TTC549 (cell line): Measurements from ENCODE around the gene ALPG.
"Not testable (repeated sequence)": the region's sequence is repeated elsewhere in the genome, so short reads cannot be mapped to it uniquely, and the experiment has no call there.

Experiments
- FAIRE-seq: peaks from 2 replicates; lab custom pipeline; 2012; peaks lifted over from hg19 to GRCh38; lab: Jason Lieb, UNC

The ALPG gene

DNA sequence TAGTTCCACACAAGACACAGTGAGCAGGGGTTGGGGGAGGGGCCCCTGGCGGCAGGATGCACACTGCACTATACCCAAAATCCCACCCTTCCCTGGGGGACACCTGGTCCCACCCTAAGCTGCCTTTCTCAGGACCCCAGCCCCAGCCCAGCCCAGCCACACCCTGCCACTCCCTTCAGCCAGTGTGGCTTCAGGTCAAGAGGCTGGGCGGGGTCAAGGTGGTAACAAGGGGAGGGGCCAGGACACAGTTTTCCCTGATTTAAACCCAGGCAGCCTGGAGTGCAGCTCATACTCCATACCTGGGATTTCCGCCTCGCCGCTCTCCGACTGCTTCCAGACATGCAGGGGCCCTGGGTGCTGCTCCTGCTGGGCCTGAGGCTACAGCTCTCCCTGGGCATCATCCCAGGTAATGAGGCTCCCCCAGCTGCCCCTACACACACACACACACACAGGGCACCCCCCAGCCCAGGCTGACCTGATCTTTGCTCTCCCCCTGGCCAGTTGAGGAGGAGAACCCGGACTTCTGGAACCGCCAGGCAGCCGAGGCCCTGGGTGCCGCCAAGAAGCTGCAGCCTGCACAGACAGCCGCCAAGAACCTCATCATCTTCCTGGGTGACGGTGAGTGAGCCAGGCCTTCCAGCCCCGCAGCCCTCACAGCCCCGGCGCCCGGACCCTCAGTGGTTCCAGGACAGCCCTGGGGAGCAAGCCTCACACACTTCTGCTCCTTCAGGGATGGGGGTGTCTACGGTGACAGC, at the start of gene ALPG:
ALPG (plus strand) TSS at position 289 of the 755 bp plus-strand sequence; CDS start at position 340, 51 bp downstream.
- FAIRE-seq: no peak

DNA sequence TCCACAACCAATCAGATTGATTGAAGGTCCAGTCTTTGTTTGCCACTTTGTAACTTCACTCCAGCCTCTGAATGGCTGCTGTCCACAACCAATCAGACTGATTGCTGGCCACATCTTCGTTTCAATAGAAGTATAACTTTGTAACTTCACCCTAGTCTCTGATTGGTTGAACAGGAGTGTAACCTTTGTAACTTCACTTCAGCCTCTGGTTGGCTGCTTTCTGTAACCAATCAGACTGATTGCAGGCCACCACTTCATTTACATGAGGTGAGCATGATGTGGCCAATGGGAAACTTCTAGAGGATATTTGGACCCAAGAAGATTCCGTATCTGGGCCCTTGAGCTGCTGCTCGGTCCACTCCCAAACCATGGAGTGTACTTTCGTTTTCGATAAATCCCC, 45.0 kb upstream of the ALPG start:
- FAIRE-seq: no peak

DNA sequence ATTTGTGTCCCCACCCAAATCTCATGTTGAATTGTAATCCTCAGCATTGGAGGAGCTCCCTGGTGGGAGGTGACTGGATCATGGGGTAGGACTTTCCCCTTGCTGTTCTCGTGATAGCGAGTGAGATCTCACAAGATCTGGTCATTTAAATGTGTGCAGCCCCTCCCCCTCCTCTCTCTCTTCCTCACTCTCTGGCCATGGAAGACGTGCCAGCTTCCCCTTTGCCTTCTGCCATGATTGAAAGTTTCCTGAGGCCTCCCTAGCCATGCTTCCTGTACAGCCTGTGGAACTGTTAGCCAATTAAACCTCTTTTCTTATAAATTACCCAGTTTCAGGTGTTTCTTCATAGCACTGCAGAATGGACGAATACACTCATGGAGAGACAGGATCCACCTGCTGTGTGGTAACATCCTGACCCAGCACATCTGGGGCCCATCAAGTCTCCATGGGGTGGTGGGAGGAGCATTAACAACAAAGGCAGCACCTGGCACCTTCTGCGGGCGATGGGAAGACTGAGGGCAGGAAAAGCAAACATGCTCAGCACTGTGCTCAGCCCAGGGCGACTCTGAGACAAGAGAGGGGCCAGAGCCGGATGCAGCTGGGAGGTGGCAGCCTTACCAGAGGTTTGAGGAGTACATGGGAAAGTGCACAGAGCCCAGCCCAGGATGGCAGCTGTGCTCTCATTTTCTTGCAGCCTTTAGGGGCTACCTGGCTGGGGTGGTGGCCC, 44.3 kb upstream of the ALPG start:
- FAIRE-seq: no peak

DNA sequence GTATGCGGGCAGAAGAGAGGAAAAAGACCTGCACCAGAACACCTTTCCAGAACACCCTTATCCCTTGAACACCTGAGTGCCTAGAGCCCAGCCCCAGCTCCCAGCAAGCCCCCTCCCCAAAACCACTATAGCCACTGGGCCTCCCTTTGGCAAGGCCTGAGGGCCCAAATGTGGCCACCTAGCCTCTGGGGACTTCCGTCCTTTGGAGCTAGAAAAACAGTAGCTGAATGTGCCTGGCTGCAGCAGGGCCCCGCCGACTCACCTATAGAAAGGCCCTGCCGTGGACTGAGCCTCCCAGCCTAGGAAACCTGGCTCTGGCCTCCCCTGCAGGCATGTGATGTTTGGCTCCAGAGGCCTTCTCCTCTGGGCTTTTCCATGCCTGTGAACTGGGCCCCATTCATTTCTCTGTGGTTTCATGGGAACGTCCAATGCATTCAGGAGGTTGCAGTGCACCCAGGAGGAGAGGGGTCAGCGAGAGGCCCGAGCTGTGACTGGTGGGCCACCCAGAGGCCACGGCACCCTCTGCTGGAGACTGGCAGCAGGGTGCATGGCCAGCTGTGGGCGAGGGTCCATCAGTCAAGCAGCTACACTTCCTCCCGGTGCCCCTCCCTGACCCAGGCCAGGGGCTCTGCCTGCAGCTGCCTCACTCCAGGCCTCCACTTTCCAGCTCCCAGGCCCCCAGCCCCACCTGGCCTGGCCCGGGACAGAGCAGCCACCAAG, 43.4 kb upstream of the ALPG start:
- FAIRE-seq: not testable (repeated sequence)

DNA sequence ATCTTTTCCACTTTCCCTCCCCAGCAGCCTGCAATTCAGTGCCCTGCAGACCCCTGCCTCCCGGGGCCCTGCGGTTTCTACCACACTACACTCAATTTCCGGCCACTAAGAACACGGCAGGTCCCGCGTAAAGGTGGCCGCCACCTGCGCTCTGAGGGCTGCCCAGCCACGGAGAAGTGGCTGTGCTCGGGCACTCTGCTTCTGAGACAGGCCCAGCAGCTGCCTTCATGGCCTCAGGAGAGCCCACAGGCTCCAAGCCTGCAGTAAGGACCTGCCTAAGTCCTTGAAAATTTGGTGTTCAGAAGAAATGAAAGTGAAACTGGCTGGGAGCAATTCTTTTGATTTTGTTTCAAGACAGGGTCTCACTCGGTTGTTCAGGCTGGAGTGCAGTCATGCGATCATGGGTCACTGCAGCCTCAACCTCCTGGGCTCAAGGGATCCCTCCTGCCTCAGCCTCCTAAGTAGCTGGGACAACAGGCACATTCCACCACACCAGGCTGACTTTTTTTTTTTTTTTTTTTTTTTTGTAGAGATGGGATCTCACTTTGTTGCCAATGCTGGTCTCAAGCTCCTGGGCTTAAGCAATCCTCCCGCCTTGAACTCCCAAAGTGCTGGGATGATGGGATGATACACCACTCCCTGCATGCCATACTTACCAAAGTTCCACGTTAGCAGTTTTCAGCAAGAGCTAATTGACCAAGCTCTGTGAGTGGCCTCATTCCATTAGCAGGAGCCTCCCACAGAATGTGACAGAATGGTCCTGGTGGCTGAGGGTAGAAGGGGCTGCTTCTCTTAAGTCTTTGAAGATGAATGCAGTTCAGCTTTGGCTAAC, 42.6 kb upstream of the ALPG start:
- no peak for FAIRE-seq

DNA sequence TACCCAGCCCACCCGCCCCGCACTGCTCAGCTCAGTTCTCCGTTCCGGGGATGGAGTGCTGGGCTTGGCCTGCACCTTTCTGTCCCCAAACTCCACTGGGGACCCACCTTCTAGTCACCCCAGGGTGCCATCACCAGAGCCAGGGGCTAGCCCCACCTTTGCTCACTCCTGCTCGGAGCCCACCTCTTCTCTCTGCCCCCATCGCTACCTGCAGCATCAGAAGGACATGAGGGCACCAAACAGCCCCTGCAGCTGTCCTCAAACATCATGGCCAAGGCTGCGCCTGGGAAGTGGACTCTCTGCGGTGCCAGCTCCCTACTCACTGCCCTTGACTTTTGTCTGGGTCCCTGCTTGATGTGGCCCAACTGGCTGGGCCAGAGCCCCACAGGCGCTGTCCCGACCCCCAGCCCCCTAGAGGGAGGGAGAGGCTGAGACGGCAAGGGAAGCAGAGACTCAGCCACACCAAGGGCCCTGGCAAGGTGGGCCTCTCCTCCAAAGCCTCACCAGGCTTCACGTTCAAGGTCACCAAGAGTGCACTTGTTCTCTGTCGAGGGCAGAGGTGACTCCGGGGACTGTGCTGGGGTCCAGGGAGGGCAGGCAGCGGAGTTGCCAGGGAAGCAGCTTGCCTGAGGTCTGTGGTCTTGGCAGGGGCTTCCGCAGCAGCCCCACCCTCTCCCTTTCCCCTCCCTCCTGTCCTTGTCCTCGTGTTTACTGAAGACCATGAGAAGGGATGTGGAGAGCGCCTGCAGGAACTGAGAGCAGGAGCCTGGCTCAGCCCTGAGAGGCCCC, 41.6 kb upstream of the ALPG start:
- not testable (repeated sequence) for FAIRE-seq

DNA sequence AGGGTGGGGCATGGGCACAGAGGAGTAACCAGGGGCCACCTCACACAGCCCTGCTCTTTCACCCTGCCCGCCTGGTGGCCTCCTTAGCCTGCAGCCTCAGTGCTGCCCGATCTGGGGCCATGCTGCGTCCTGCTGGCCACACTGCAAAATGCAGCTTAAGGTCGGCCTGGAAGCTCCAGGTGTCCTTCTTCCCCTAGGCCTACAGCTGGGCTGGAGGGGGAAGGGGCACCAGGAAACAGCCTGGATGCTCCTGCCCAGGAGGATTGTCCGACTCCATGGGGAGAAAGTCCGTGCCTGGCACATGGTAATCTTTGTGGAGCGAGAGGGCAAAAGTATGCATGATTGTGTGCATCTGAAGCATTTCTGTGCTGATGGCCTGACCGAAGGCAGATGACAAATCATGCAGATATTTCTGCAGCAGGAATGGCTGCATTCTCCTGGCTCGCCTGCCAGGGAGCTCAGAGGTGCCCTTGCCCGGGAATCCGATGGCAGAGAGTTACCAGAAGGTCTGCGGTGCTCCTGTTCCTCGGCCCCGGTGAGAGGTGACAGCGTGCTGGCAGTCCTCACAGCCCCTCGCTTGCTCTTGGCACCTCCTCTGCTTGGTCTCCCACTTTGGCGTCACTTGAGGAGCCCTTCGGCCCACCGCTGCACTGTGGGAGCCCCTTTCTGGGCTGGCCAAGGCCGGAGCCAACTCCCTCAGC, 40.9 kb upstream of the ALPG start:
- FAIRE-seq: no peak

DNA sequence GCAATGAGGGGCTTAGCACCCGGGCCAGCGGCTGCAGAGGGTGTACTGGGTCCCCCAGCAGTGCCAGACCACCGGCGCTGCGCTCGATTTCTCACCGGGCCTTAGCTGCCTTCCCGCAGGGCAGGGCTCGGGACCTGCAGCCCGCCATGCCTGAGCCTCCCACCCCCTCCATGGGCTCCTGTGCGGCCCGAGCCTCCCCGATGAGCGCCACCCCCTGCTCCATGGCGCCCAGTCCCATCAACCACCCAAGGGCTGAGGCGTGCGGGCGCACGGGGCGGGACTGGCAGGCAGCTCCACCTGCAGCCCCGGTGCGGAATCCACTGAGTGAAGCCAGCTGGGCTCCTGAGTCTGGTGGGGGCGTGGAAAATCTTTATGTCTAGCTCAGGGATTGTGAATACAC, 40.2 kb upstream of the ALPG start:
- FAIRE-seq: not testable (repeated sequence)

DNA sequence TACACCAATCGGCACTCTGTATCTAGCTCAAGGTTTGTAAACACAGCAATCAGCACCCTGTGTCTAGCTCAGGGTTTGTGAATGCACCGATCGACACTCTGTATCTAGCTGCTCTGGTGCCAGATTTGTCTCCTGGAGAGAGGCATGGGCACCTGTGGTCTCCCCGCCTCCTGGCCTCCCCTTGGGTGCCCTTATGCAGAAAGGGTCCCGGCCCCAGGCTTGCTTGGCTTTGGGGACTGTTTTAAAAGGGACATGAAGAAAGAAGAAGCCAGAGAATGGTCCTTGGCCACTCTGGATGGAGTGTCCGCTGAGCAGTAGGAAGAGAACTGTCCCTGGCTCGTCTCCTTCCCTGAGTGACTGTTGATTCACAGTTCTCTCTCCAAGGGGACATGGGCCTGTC, 39.6 kb upstream of the ALPG start:
- FAIRE-seq: no peak

DNA sequence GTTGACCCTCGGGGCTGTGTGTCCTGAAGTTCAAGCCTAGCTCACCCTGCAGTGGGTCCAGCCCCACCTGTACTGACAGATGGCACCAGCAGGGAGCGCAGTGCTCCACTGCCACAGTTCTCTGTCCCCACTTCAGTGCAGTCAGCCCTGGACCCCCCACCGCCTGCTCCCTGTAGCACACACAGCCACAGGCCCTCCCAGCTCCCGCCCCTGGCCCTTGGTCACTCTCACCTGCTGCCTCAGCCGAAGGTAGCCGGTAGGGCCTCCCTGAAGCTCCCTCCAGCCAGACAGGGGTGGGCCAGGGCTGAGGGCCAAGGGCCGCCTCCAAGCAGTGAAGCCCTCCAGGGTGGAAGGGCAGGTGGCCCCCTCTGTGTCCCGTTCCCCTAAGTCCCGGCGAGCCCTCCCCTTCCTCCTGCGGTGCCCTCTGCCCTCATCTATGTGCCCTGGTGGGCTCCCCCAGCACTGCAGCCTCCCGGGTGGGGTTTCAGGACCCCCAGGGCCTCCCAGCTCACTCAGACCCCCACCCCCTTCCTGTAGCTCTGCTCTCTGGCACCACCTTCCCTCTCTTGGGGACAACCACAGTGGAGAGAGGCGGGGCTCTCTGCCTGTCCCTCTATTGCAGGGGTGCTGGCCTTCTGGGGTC, 38.9 kb upstream of the ALPG start:
- no peak for FAIRE-seq

DNA sequence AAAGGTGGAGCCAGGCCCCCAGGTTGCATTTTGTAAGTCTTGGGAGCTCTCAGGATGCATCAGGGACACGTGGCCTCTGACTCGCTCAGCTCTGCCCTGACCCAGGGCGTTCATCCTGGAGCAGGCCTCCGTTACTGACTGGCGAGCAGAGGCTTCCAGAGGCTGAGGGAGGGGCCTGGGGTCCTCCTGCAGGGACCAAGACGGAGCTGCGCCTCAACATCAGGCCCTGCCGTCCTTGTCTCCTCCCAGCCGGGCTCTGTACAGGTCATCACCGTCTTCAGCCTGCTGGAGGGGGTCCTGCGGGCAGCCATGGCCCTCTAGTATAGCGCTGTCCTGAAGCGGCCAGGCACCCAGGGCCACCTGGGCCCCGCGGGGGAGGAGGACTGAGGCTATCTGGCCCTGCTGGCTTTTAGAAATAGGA, 38.3 kb upstream of the ALPG start:
- no peak for FAIRE-seq

DNA sequence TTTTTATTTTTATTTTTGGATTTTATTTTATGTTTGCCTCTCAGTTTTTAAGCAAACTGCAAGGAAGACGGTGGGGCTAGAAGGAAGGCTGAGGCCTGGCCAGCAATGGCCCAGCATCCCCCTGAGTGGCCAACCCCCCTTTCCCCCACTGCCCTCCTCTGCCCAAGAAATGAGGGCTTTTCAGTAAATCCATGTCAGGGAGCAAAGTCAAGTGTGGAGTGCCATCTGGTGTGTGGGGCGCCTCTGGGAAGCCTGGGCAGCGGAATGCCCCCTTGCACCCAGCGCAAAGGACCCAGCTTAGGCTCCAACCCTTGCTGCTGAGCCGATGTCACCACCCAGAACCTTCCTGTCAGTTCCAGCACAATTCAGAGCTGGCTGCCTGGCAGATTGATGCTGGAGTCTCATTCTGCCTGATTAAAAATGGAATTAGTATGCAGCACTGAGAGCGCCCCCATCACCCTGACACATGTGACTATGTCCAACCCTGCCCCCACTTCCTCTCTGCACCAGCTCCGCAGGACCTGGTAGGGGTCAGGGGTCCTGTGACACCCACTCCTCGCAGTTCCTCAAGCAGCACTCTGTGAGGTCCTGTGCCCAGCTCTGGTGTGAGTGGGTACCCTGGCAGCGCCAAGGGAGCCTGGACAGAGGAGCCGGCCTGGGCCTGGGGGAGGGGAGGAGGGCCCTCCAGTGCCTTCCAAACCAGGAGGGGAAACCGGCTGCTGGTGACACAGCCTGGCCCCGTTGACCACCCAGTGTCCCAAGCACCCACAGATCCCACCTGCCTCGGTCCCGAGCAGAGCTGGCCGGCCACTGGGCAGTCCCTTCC, 37.3 kb upstream of the ALPG start:
- no peak for FAIRE-seq

DNA sequence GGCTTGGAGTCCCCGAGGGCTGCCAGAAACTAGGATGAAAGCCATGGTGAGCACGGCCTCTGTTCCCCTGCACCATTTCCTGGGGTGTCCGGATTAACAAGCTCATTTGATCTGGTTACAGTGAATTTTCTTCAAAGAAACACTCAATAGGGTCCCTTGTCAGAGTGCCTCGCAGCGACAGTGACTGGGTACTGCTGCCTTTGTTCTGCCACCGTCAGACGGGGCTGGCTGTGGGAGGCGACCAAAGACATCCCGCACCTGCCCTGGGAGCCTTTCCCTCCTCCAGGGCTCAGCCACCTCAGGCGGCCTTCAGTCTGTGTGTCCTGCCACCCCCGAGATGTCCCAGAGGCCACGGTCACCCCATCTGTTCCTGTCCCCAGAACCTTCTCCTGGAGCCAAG, 36.6 kb upstream of the ALPG start:
- FAIRE-seq: not testable (repeated sequence)

DNA sequence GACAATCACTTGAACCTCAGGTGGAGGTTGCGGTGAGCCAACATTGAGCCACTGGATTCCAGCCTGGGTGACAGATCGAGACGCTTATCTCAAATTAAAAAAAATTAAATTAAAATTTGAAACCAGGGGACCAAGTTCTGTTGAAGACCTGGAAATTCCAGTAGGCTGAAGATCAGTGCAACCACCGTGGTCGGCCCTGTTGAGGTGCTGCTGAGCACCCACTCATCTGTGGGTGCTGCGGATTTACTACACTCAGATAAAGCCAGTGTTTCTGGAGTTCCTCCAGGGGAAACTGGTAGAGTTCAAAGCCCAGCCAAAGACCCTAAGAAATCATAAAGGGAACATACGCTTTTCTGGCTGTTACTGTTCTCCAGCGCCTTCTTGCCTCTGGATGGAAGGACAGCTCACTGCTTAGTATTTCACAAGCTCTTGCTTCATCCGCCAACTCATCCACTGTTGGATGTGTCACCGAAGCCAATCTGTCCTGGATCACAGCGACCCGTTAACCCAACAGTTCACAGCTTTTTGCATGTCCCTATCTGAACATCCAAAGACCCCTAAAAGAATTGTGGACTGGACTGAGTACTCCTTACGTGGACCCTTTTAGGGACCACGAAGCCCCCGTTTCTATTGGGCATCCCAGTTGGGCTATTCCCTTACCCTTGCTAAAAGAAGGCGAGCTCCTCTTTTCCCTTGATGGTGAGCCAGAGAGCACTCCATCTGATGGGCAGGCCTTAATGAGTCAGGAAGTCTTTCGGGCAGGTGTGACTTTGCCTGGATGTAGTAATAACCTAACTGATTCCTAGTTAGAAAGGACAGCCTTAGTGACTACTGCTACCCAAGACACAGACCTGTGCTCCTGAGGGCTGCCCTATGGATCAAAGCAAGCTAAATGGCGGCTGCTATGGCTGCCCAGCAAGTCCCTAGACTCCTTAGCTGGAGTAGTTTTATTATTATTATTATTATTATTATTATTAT, 34.1 kb upstream of the ALPG start:
- no peak for FAIRE-seq

DNA sequence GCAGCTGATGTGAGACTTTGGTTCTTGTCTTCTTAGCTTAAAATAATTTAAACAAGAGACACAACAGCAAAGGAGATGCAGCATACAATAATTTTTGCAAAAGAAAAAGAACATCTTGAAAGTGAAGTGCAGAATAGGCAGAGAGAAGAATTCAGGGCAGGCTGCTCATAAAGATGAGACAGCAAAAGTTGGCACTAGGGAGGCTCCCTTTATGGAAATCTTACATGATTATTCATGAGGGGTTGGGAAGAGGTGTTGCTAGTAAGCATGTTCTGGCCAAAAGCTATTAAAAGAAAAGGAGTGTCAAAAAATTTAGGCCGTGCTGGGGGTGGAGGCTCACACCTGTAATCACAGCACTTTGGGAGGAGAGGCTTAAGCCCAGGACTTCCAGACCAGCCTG, 32.3 kb upstream of the ALPG start:
- no peak for FAIRE-seq

DNA sequence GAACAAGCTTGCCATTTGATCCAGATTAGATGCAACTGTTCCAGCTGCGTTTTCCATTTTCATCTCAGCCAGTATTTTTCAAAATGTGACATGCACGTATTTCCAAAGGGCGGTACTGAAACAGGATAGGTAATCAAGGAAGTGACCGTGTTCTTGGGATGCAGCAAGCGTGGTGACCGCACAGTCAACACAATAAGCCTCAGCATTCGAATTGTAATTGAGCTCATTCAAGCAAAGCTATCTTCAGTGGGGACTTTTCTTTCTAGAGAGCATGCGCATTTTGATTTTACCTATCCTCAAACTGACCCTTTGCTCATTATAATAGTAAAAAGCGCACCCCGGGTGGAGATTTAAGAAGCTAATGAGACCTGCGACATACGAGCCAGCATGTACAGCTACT, 31.5 kb upstream of the ALPG start:
- no peak for FAIRE-seq

DNA sequence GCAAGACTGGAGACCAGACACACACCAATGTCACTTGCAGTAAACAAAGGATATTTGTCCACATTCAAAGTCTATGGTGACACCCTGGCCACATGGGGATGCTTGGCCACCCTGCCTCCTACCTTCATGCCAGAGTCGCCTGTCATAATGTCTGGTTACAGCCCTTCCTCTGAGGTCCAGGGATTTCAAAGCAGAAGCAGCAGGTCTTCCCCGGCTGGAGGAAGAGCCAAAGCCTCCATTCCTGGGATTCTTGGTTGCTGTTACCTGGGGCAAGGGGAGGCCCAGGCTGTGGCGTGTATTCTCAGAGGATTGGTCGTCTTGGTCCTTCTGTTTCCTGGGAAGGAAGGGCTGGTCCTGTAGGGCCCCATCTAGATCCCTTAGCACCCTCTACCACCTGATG, 30.4 kb upstream of the ALPG start:
- FAIRE-seq: no peak

DNA sequence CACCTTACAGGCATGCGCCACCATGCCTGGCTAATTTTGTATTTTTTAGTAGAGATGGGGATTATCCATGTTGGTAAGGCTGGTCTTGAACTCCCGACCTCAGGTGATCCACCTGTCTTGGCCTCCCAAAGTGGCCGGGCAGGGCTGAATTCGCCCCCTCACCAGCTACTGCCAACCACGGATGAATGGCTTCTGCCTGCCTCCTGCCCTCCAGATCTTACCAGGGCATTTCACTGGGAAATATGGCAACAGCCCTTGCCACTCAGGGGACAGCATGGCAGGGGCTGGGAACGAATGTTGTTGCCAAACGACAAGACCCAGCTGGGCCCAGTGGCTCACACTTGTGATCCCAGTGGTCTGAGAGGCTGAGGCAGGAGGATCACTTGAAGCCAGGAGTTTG, 29.9 kb upstream of the ALPG start:
- FAIRE-seq: no peak
